Retinal pigment epithelial cell (primary cell): ENCODE measurements around the gene ATG13.
"Not testable (repeated sequence)": the region's sequence is repeated elsewhere in the genome, so short reads cannot be mapped to it uniquely, and the experiment has no call there.

Source experiments
- DNase-seq: peaks from one replicate; pipeline ENCODE4 v3.0.0-alpha.2; 2010; ENCODE audit warnings: low read depth
- H3K4me3 ChIP-seq: 2 replicates; pipeline ENCODE4 v1.5.1; 2011; ENCODE audit warnings: mild to moderate bottlenecking, low read length, control low read depth, moderate library complexity
- TF ChIP-seq, protein P1 (sequence below): conservative IDR thresholded peaks from 2 replicates; pipeline ENCODE4 v1.5.1; 2011; ENCODE audit warnings: low read depth, low read length, control low read depth, inconsistent platforms

The ATG13 gene

DNA sequence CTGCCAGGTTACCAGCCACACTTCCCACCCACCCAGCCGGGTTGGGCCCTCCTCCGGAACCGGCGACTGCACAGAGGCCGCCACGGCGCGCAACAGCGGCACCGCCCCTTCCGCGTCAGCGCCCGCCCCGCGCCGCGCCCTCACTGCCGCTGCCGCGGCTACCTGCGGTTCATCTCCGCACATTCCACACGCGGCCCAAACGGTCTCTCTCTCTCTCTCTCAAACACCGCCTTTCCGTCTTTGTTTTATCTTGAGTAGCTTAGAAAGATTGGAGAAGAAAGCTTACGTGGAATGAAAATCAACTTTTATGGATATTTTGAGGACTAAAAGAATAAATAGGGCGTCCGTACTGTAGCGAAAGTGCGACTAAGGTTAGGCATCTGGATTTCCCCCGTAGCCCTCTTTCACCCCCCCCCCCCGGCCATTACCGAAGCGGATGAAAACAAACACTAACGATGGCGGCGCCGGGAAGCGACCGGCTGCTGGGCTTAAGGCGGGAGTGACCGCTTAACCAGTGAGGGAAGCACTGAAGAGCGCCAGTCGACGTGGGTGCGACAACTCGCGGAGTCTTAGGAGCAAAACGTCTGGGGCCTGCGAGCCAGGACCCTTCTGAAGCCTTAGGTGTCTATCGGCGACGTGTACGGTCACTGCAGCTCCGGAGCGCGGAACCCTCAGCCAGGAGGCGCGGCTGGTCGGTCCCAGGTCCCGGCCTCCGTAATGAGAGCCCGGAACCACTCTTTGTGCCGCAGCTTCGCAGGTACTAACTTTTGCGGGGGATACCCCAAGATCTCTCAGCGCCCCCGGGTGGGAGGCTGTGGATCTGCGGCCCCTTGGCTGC is at the start of gene ATG13, which contains the start of gene HARBI1:
TSS of gene ATG13 (plus strand) at position 420 of the 838 bp plus-strand sequence. CDS start 26,739 bp downstream, outside the sequence.
TSS of gene HARBI1 (minus strand) at position 94 of the 838 bp plus-strand sequence. CDS start 990 bp downstream, outside the sequence.
- TF ChIP-seq, protein P1, sequence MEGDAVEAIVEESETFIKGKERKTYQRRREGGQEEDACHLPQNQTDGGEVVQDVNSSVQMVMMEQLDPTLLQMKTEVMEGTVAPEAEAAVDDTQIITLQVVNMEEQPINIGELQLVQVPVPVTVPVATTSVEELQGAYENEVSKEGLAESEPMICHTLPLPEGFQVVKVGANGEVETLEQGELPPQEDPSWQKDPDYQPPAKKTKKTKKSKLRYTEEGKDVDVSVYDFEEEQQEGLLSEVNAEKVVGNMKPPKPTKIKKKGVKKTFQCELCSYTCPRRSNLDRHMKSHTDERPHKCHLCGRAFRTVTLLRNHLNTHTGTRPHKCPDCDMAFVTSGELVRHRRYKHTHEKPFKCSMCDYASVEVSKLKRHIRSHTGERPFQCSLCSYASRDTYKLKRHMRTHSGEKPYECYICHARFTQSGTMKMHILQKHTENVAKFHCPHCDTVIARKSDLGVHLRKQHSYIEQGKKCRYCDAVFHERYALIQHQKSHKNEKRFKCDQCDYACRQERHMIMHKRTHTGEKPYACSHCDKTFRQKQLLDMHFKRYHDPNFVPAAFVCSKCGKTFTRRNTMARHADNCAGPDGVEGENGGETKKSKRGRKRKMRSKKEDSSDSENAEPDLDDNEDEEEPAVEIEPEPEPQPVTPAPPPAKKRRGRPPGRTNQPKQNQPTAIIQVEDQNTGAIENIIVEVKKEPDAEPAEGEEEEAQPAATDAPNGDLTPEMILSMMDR, result peak; percentile 85
- peak within 1 kb of the TSS; percentile 99 for H3K4me3 ChIP-seq
- peak; percentile 72 for DNase-seq

DNA sequence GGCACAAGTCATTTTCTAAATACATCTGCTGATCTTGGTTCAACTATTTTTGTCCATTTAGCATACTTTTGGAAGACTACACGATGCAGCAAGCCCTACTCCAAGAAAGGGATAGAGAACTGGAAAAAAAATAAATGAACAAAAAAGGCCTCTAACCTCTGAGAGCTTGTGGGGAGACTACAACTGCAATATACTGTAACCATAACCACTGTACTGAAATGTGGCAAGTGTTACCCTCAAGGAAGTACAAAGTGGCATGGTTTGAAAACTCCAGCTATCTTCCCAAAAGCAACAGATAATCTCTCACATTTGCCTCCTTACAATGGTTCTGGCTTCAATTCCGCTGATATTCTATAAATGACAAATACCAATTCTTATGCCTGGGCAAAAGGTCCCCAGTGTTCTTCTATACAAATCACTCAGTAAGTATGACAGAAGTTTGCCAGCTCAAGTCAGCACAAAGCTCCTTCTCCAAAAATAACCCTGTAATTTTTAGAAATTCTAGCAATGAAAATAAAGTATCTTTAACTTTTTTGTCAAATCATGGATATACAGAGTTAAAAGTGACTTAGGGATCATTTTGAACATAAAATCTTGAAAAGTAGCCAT is 46.5 kb upstream of the ATG13 start:
- TF ChIP-seq, protein P1, result no peak
- DNase-seq, result no peak
- no peak overlapping the region for H3K4me3 ChIP-seq

DNA sequence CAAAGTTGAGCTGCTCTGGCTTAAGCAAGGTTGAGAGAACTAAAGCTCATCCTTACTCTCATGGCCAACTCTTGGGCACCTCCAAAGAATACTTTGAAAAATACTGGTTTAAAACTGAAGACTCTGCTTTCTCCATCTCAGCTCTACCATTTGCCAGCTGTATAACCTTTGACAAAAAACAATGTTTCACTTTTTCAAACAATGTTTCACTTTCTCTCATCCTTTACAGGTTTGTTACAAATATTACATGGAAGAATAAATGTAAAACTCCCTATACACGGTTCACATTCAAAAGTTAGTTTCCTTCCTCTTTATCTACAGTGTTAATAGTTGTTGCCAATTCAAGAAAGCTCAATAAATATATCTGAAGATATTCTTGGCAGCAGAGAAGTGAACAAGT is 42.7 kb upstream of the ATG13 start:
- no peak for DNase-seq
- TF ChIP-seq, protein P1, result no peak
- no peak overlapping the region for H3K4me3 ChIP-seq

DNA sequence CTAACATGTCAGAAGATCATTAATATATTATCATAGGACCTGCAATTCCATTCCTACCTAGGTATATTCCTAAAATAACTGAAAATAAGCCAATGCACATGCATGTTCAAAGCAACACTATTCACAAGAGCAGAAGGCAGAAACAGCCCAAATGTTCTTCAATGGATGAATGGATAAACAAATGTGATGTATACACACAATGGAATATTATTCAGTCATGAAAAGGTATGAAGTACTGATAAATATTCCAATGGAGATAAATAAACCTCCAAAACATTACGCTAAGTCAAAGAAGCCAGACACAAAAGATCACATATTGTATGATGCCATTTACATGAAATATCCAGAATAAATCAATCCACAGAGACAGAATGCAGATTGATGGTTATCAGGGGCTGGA is 40.3 kb upstream of the ATG13 start:
- TF ChIP-seq, protein P1, result no peak

DNA sequence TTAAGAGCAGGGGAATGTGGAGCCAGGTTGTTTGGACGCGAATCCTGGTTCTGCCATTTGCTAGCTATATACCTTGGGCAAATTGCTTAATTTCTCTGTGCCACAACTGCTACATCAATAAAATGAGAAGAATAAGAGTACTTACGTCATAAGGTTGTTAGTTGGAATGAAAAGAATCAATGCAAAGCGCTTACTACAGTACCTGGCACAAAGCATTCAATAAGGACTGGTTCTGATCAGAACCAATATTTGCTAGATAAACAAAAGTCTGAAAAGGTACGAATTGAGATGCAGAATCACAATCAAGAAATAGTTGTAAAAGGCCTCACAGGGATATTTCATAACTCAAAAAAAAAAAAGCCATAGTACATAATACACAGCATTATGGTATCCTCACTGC is 34.8 kb upstream of the ATG13 start:
- TF ChIP-seq, protein P1, result no peak
- no peak for DNase-seq
- H3K4me3 ChIP-seq, result no peak overlapping the region

More for the DNA sequence above, 40.3 kb upstream of the ATG13 start:
- no peak for DNase-seq
- no peak overlapping the region for H3K4me3 ChIP-seq

DNA sequence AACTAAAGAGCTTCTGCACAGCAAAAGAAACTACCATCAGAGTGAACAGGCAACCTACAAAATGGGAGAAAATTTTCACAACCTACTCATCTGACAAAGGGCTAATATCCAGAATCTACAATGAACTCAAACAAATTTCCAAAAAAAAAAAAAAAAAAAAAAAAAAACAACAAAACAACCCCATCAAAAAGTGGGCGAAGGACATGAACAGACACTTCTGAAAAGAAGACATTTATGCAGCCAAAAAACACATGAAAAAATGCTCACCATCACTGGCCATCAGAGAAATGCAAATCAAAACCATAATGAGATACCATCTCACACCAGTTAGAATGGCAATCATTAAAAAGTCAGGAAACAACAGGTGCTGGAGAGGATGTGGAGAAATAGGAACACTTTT is 33.8 kb upstream of the ATG13 start:
- not testable (repeated sequence) for H3K4me3 ChIP-seq, DNase-seq

DNA sequence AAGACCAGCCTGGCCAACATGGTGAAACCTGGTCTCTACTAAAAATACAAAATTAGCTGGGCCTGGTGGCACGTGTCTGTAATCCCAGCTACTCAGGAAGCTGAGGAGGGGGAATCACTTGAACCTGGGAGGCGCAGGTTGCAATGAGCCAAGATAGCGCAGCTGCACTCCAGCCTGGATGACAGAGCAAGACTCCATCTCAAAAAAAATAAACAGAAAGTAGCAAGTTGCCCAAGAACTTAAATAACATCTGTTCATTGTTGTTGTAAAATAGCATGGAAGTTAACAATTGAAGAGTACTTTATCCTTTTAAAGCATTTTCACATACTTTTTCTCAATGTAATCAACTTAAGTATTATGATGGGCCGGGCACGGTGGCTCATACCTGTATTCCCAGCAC is 29.2 kb upstream of the ATG13 start:
- TF ChIP-seq, protein P1, result no peak
- no peak for DNase-seq
- no peak overlapping the region for H3K4me3 ChIP-seq
